DLD1 (cell line): Measurements from ENCODE around the gene EML6.

Experiments used
- in situ Hi-C: cut with HindIII; loops from 2 replicates; pipeline ENCODE4 v1.10.0; 2017; ENCODE audit warnings: low sequenced_read_pairs

EML6 gene

GRCh38 chr2:54903736-54904554 is 180.5 kb downstream of the EML6 start:
- in situ Hi-C loops = no loop called here

DNA sequence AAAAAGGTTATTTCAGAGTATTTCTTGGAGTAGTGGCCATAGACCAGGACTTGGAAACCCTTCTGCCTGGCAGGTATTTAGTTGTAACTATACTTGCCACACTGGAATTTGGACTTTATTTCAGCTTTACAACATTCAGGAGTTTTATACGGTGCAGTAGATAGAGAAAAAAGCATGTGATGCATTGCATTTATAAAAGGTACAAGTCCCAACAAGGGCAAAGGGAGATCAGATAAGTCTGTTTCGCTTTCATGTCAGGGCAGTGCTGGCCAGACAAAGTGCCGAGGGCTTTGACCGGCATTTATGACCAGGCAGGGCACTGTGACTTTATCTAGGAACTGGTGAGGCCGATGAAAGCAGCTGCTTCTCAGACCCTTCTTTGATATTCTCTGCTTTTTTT is 181.4 kb downstream of the EML6 start:
- in situ Hi-C loops = no loop called here

GRCh38 chr2:54906716-54907115 is 183.3 kb downstream of the EML6 start:
- in situ Hi-C loops = no loop called here

DNA sequence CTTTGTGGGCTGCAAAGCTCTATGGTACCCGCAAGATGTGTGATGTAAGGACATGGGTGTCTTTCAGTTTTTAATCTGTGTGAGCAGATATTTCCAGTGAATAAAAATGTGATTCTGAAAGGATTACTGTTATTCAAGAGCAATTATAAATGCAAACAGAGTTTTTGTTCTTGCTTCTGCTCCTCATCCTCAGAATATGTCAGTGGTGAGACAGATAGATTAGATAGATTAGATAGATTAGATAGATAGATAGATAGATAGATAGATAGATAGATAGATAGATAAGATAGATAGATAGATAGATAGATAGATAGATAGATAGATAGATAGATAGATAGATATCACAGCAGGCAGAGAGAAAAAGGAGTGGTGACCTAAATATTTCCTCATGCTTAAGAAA is 184.2 kb downstream of the EML6 start:
- in situ Hi-C loops = no loop called here

GRCh38 chr2:54908591-54908990 is 185.1 kb downstream of the EML6 start:
- in situ Hi-C loops = no loop called here

GRCh38 chr2:54909001-54909400 is 185.5 kb downstream of the EML6 start:
- in situ Hi-C loops = no loop called here

GRCh38 chr2:54912305-54912704 is 188.8 kb downstream of the EML6 start:
- in situ Hi-C loops = no loop called here

DNA sequence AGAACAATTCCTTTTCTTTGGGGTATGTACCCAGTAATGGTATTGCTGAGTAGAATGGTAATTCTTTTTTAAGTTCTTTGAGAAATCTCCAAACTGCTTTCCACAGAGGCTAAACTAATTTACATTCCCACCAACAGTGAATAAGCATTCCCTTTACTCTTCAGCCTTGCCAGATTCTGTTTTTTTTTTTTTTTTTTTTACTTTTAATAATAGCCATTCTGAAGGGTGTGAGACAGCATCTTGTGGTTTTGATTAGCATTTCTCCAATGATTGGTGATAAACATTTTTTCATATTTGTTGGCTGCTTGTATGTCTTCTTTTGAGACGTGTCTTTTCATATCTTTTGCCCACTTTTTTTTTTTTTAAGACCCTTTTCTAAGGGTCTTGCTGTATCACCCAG is 189.4 kb downstream of the EML6 start:
- in situ Hi-C loops = no loop called here

DNA sequence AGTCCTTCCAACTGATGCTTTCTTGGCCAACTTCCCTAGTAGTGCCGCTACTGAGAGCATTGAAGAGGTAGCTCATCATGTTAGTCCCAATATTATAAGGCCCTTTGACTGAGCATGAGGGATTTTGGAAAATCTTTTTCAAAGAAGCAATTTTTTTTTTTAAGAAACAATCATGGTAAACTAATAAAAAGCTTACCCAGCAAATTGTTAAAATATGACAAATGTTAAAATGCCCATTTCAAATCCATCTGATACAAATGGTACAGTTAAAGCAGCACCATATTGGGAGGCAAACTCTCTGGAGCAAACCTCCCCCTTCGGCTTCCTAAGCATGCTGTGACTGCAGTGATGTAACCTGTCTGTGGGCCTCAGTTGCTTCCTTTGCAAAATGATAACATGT is 191.2 kb downstream of the EML6 start:
- in situ Hi-C loops = no loop called here

- in situ Hi-C loops = no loop called here
These were observed 191.6 kb downstream of the EML6 start for GRCh38 chr2:54915101-54915500.

DNA sequence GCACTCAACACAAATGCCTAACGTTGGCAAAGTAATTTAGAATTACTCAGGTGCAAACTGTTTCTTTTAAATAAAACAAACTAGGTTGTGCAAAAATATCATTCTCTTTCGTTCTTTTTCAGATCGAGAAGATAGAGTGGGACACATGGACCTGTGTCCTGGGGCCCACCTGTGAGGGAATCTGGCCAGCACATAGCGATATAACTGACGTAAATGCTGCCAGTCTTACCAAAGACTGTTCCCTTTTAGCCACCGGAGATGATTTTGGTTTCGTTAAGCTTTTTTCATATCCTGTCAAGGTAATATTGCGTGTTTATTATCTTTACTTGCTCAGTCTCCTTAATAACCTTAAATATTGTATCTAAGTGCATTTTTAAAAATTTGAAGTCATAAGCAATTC is 193.2 kb downstream of the EML6 start:
- in situ Hi-C loops = no loop called here

GRCh38 chr2:54918647-54919280 is 195.3 kb downstream of the EML6 start:
- in situ Hi-C loops = no loop called here

DNA sequence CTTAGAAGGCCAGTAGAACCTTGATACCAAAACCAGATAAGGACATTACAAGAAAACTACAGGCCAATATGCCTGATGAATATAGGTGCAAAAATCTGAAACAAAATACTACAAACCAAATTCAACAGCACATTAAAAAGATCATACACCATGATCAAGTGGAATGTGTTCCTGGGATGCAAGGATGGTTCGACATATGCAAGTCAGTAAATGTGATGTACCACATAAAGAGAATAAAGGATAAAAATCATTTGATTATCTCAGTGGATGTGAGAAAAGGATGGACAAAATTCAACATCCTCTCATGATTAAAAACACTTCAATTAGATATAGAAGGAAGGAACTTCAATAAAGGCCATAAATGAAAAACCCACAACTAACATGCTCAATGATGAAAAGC is 197.2 kb downstream of the EML6 start:
- in situ Hi-C loops = no loop called here

GRCh38 chr2:54924121-54924520 is 200.7 kb downstream of the EML6 start:
- in situ Hi-C loops = no loop called here

DNA sequence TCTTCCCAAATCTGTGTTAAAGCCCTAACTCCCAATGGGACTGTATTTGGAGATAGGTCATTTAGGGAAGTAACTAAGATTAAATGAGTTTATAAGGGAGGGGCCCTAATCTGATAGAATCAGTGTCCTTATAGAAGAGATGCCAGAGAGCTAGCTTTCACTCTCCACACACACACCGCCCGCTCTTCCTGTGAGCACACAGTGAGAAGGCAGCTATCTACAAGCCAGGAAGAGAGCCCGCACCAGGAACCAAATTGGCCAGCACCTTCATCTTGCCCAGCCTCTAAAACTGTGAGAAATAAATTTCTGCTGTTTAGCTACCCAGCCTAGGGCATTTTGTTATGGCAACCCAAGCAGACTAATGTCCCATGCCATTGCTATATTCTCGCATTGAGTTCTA is 201.6 kb downstream of the EML6 start:
- in situ Hi-C loops = no loop called here

GRCh38 chr2:54927085-54927750 is 203.8 kb downstream of the EML6 start:
- in situ Hi-C loops = no loop called here

DNA sequence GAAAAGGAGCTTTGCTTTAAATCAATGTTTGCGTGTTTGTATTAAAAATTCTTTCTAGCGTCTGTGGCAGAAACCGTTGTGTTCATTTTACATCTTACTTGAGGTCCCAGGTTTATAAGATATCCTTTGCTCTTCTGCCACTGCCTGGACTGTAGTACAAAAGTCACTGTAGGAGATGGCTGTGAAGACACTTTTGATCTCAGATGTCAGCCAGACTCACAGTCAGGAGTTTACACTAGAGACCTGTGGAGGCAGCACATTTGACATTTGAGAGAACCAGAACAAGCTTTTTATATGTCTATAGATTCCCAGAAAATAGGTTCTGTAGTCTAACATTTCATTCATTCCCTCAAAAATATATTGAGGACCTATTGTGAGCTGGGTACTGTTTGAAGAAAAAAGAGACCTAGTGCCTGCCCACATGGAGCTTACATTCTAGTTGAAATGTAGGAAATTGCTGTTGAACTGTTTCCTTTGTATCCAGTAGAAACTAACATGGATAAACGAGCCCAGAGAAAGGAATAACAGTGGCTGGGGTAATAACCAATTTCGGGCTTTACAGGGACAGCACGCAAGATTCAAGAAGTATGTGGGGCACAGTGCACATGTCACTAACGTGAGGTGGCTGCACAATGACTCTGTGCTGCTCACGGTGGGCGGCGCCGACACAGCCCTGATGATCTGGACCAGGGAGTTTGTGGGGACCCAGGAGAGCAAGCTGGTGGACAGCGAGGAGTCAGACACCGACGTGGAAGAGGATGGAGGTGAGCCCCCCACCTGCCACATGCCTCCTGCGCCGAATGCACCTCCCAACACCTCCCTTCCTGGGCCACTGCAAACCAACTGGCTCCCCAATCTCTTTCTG is 204.5 kb downstream of the EML6 start:
- in situ Hi-C loops = no loop called here

- in situ Hi-C loops = no loop called here
These were observed 205.3 kb downstream of the EML6 start for GRCh38 chr2:54928719-54929118.

GRCh38 chr2:54931473-54931872 is 208.0 kb downstream of the EML6 start:
- in situ Hi-C loops = no loop called here

DNA sequence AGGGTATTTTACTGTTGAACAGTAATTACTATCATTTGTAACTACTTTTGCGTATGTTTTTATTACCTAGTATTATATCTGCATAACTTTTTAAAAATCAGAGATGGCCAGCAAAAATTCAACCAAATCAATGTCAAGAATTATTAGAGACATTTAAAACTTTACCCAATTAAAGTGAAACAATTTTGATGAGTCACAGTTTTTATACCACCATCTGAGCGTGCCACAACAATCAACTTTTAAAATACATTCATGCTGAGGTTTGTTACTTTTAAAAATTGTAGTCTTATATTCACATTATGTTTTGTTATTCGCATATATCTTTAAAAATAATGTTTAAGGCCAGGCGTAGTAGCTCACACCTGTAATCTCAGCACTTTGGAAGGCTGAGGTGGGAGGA is 211.9 kb downstream of the EML6 start:
- in situ Hi-C loops = no loop called here

- in situ Hi-C loops = no loop called here
These were observed 213.3 kb downstream of the EML6 start for GRCh38 chr2:54936766-54937165.
